Forelimb muscle (tissue), 1 donor: ENCODE results near the gene SLC13A5. TPM values are rescaled to one million over a fixed set of nuclear protein-coding genes. Genes with fewer than 3 reads are reported as not detected.
"Not testable (repeated sequence)": the region's sequence is repeated elsewhere in the genome, so short reads cannot be mapped to it uniquely, and the experiment has no call there.

ENCODE experiments used
- DNase-seq: peaks from one replicate; pipeline ENCODE4 v3.0.0-alpha.2; 2013; ENCODE audit warnings: low read depth
- polyA plus RNA-seq: library from polyadenylated mRNA; unstranded; fragments of 120-200 nt; gene quantifications from one replicate; pipeline ENCODE4 v1.2.1, GENCODE V29; 2013; ENCODE audit not compliant: insufficient read length

Gene SLC13A5
- 0.05 TPM for polyA plus RNA-seq

DNA sequence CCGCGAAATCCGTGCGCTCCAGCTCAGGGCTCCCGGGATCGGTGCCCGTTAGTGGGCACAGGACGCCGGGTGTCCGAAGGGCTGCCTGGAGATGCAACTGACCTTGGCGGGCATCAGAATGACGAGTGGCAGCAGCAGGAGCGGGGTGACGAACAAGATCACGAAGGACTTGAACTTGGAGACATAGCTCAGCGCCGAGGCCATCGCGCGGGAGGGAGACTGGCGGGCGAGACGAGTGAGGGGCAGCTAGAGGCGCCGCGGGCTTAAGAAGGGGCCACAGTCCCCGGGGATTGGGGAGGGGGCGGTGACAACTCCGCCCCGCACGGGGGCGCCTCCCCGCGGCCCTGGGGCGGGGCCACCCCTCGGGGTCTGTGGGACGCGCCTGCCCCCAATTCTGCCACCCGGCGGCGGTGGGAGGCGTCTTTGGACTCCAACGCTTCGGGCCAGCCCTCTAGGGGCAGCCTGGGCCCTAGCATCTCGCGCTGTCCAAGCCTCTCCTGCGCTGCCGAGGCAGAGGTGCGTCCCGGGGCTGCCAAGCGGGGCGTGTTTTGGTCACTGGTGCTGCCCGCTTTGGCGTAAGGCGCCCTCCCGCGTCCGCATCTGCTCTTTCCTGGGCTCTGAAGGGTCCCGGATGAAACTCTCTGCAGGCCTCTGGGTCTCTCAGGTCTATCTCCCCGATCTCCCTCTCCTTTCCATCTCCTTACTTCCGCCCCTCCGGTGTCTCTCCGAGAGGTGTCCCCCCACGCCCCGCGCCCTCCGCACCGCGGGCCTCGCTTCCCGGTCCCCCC is at the start of gene SLC13A5:
Gene SLC13A5, minus strand, starts transcription at position 240 of the 788 bp plus-strand sequence. Its CDS starts 36 bp downstream, at position 204.
- DNase-seq: no peak

DNA sequence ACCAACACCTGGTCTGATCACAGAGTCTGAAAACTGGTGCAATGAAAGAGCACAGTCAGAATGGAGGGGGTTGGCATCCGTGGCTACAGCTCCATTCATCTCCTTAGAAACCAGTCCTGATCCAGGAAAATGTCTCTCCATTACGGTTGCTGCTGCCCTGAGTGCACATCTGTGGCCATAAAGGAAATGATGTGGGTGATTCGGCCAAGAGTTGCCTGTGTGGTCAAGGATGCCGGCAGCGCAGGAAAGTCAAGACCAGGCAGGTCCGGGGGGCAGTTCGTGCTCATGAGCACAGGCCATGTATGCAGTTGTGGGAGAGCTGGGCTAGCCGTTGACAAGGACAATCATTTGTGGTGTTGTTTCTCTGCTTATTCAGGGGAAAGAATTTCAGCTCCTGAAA is 48.6 kb upstream of the SLC13A5 start:
- DNase-seq: no peak

DNA sequence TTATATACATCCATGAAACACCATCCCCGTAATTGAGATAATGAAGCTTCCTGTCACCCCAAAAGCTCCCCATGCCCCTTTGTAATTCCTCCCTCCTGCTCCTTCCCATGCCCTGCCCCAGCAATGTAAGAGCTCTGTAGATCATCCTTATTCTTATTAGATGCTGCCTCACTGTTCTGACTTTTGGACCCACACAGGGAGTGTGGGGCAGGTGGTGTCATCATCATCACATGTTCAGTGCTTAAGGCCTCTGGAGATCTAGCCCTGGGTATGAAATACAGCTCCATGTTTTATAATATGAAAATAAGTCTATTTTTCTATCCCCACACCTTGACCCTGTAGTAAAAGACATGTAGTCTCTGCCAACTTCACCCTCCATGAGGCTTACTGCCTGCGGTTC is 44.6 kb upstream of the SLC13A5 start:
- DNase-seq: no peak

DNA sequence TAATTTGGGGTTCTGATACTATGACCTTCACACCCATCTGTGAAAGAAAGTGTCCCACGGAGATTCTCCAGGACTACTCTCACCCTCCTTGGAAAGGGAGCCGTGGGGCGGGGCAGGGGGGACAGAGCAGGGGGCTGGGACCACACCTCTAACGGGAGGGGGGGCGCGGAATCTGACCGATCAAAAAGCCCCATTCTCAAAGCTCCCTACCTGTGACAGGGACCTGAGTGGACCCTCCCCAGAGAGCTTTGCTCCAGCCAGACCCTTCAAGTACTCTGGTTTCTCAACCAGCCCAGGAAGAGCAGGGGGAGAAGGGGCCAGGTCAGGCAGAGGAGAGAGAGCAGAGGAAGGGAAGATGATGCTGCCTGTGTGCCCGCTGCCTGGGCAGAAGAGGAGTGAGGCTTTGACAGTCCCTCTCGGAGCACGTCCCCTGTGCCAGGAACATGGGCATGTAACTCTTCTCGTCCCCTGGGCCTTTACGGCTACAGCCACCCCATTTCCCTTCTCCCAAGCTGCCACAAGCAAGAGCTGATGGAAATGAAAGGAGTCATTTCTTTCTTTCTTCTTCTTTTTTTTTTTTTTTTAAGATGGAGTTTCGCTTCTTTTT is 43.4 kb upstream of the SLC13A5 start:
- DNase-seq: no peak

DNA sequence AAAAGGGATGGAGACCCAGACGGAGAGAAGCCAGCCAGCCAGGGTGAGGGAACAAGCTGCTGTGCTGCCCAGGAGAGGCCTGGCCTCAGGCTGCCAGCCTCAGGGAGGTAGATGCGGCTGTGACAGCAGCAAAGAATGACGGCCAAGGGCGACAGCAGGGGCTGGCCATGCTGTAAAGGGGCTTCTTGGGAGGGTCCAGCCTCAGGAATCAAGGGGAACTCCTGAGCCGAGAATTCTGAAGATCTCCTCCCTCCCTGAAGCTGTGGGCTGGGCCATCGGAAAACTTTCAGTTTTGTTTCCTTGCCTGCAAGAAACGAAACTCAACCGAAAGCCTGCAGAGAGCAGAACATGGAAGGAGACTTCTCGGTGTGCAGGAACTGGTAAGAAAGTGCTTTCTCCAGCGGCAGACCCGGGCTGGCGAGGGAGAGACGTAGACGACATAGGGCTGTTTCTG is 42.6 kb upstream of the SLC13A5 start, which contains the start of gene XAF1:
Gene XAF1, plus strand, starts transcription at position 316 of the 454 bp plus-strand sequence. Its CDS starts 33 bp downstream, at position 349.
- DNase-seq: no peak

DNA sequence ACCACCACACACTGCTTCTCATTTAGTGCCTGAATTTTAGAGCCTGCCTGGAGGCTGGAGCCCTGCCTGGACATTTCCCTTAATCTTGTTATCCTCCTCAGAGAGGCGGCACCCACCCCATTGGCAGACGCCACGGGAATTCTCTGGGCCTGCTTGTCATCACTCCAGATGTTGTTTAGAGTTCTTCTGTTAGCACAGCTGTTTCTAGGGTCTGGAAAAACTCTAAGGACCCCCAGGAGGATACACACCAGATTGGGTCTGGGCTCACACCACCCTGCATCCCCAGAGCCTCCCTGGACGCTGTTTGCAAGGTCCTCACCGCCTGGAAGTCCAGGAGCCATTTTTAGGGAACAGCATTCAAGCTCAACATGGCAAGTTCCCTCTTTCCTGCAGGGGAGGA is 42.1 kb upstream of the SLC13A5 start:
- no peak for DNase-seq

DNA sequence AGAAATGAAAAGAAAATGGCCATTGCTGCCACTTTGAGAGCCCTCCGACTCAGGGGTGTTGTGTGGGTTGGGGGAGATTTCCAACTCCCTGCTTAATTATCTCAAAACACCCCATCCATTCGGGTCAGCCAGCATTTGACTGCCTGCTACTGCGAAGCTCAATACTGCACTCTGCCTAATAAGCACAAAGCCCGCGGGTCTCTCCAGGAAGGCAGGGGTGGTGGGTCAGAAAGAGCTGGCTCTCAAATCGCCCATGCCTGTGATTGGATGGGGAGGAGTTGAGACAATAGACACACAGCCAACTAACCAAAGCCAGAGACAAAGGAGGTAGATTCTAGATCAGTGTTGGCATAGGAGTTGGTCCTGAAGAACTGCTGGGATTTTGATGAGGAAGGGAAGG is 40.4 kb upstream of the SLC13A5 start:
- no peak for DNase-seq

DNA sequence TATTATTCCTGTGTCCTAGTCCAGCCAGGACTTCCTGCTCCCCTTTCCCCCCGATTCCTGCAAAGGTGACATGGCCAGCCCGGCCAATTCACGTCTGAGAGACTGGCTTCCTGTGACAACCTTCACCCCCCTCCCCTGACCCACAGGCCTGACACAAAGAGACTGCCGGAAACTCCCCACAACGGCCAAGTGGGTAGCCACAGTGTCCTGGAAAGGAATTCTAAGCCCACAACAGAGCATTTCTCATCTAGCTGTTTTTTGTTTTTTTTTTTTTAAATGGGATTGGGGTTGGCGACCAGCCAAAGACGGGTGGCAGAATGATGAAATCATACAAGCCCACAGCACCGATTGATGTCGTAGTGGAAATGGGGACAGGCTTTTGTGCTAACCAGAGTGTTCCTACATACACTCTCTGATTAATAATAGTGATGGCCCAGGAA is 39.9 kb upstream of the SLC13A5 start:
- DNase-seq: no peak

DNA sequence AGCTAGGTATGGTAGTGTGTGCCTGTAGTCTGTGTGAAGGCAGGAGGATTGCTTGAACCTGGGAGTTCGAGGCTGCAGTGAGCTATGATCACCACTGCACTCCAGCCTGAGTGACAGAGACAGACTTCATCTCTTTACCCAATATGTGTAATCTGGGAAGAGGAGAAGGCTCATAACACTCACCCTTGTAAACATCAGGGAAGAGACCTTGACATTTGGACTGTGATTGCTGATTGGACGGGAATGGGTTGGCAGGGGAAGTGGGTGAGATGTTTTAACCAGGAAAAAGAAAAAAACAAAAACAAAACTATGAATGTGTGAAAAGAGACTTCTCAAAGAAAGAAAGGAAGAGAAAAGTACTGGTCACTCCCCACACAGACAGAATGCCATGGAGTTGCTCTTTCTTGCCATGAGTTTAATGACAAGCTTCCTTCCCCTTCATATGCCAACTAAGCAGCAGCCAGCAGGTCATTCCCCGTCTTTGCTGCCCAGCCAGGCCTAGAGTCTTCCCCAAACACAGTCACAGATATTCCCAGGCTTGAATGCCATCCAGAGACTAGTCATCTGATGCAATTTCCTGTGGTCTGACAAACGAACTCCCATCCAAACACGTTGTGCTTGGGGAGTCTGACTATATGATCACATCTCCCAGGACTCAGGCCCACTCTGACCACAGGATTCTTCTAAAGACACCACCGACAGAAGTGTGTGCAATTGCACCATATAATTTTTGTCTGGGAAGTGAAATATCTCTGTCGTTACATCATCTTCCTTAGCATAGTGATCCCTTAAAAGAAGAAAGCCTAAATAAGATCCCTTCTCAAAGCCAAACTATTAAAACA is 39.1 kb upstream of the SLC13A5 start:
- DNase-seq: no peak

DNA sequence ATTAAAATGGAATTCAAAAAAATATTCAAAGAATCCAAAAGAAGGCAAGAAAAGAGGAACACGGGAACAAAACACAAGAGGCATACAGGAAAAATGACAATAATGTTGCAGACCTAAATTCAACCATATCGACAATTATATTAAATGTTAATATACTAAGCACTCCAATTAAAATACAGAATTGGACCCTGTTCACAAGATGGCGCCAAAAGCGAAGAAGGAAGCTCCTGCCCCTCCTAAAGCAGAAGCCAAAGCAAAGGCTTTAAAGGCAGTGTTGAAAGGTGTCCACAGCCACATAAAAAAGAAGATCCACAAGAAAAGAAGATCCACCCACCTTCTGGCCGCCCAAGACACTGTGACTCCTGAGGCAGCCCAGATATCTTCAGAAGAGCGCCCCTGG is 36.4 kb upstream of the SLC13A5 start:
- DNase-seq: no peak

DNA sequence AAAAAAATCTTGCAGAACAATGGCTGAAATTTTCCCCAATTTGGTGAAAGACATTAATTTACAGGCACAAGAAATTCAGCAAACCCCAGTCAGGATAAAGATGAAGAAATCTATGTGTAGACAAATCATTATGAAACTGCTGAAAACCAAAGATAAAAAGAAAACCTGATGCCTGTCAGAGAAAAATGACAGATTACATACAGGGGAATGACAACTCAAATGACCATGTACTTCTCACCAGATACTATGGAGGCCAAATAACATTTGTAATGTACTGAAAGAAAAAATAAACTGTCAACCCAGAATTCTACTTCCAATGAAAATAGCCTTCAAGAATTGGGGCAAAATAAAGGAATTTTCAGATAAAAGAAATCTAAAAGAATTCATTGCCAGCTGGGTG is 35.4 kb upstream of the SLC13A5 start:
- DNase-seq: no peak

DNA sequence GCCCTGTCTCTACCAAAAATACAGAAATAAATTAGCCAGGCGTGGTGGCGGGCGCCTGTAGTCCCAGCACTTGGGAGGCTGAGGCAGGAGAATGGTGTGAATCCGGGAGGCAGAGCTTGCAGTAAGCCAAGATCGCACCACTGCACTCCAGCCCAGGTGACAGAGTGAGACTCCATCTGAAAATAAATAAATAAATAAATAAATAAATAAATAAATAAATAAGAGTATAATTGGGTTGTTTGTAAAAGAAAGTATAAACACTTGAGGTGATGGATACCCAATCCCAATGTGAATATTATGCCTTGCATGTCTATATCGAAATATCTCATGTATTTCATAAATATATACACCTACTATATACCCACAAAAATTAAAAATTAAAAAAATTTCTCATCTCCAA is 33.5 kb upstream of the SLC13A5 start:
- not testable (repeated sequence) for DNase-seq

DNA sequence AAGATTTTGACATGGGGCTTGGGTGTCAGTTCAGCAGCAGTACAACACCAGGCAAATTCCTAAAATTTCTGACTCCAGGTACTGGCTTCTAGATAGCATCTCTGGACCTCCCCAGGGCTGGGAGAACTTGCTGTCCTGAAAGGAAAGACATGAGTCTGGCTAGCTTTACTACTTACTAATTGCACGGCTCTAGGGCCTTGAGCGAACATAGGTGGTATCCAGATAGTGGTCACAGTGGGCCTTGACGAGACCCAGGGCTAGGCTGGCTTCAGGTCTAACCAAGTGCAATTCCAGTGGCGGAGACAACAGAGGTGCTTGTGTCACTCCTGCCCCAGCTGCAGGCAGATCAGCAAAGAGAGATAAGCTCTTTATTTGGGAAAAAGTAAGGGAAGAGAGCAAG is 16.4 kb upstream of the SLC13A5 start:
- no peak for DNase-seq

DNA sequence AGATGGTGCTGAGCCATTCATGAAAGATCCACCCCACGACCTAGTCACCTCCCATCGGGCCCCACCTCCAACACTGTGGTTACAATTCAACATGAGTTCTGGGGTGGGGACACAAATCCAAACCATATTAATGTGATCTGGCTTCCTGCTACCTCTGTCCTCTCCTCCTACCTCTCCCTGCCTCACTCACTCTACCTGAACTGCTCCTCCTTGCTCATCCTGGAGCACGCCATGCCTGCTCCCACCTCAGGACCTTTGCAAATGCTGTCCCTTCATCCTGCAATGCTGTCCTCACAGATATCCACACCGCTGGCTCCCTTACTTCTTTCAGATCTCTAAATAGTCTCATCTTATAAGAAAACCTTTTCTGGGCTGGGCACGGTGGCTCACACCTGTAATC is 10.8 kb upstream of the SLC13A5 start:
- DNase-seq: no peak

DNA sequence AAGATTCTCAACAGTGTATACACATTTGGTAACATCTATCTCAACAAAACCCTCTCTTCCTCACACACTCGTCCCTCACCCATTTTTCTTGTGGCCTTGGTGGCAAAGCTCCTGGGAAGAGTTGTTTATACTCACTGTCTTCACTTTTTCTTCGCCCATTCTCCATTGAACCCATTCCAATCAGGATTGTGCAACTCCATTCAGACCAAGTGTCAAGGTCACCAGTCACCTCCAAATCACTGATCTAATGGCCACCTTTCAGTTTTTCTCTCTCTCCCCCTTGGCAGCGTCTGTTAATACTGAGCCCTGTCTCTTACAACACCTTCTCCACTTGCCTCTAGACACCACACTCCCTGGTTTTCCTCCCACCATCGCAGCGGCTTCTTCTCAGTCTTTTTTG is 8.6 kb upstream of the SLC13A5 start:
- no peak for DNase-seq

DNA sequence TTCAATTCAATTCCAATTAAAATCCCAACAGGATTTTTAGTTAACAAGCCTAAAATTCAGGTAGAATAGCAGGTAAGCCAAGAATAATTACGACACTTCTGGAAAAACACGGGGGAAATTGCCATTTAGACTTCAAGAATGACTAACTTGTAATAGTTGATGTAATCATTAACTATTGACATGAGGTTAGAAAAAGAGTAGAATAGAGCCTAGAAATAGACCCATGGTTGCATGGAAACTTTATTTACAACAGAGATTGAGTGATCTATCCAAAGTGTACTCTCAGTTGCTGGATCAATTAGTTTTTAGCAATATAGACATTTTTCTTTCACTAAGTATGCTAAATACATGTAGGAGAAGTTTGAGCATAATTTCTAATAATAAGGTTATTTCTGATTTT is 3.6 kb upstream of the SLC13A5 start:
- DNase-seq: no peak

DNA sequence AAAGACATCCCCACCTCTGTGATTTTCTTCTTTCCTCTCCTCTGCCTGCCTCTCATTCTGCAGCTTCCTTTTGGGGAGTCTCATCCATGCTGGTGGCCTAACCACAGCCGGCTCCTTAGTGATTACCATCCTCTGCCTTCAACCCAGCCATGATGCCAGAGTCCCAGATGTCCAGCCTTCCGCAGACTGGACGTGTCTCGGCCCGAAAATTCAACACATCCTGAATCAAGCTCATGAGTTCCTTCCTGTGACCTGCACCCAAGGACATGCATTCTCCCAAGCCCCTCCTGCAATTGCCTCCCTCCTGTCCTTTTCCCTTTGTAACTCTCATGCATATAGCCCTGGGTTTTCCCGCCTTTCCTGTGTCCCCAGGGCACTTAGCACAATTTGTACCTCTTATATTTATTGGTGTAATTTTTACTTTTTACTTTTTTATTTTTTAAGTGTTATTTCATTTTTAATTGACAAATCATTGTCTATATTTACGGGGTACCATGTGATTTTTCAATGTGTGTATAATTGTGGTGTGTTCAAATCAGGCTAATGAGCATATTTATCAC is 1.2 kb upstream of the SLC13A5 start:
- no peak for DNase-seq

DNA sequence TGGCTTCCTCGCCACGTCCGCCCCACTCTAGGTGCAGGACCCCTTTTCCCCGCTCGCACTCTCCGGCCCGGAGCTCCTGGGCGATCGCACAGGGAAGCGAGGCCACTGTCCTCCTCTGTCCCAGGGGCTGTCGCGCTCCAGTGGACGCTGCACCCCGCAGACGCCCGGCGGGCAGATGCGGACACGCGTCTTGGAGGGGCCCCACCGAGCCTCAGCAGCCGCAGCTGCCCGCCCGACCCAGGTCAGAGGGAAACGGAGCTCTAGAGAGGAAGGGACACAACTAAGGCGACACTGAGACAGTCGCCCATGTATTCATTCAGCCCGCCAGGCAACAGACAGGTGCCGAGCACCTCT is 726 bp upstream of the SLC13A5 start:
- DNase-seq: no peak

DNA sequence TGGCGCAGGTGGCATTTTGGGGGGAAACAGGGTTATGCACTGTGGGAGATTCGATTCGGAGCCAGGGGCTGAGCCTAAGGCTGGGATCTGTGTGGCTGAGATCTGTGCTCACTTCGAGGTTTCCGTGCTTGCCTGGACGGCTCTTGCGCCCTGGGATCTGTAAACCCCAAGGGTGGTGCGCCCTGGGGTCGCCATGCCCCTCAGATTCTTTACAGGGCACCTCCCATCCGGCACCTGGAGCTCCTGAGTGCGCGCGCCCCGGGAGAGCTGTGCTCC is 377 bp downstream of the SLC13A5 start:
- no peak for DNase-seq

DNA sequence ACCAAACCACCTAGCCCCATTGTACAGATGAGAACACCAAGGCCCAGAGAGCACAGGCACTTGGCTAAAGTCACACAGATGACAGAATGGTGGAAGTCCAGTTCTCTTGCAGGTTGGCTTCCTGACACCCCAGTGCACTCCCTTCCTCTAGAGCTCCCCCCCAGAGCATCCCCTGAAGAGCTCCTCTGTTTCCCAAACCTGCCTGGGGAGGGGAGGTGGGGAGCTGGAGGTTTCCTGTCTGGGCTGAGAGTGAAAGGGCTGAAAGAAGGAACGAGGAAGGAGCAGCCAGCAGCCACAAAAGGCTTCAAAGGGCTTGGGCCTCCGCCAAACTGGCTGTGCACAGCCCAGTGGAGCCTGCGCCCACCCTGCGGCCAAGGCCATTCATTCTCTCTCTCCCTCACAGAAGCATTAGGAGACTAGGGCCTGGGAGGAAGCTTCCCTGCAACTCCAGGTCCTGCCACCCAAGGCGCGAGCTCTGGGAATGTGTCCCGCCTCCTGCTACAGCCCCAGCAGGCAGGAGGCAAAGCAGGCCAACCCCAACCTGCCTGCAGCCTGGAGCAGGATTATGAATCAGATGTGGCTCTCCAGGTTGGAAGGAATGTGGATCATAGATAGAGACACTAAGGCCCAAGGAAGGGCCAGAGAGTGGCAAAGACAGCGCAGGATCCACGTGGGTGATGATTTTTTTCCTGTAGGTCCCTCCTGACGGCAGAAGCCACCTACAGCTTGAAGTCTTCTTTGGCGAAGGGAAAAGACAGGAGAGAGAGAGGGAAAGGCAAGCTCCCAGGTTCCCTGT is 913 bp downstream of the SLC13A5 start:
- DNase-seq: no peak

DNA sequence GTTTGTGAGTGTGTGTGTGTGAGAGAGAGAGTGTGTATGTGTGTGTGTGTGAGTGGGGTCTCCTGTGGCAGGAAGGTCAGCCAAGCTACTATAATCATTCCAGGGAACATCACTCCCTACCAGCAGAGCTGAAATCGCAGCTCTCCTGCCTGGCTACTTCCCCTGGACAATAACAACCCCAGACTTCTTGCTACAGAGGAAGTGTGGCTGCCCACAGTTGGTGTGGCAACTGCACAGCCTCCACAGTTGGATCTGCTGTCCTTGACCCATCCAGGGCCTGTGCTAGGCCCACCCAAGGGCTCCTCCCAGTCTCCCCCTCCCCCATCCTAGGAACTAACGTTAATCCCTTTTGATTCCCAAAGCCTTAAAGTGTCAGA is 1.5 kb downstream of the SLC13A5 start:
- DNase-seq: no peak
